H9 (cell line): Measurements from ENCODE around the gene HOXD12. TPM values are rescaled to one million over a fixed set of nuclear protein-coding genes. Genes with fewer than 3 reads are reported as not detected.

ENCODE experiments used
- DNase-seq: peaks from one replicate; pipeline ENCODE4 v3.0.0-alpha.2; 2017
- H2AFZ ChIP-seq: one replicate; pipeline ENCODE4 v1.6.1; 2013; ENCODE audit warnings: mild to moderate bottlenecking, low read length, control low read depth, moderate library complexity
- H2AK5ac ChIP-seq: 2 replicates; pipeline ENCODE4 v1.6.1; 2013; ENCODE audit warnings: low read length, control low read depth, mixed read lengths; ENCODE audit not compliant: insufficient read length
- H2BK120ac ChIP-seq: one replicate; pipeline ENCODE4 v1.6.1; 2013; ENCODE audit warnings: low read depth, mild to moderate bottlenecking, low read length, control low read depth, inconsistent platforms; ENCODE audit not compliant: poor library complexity, severe bottlenecking
- H2BK12ac ChIP-seq: 2 replicates; pipeline ENCODE4 v1.6.1; 2013; ENCODE audit warnings: low read length, control low read depth, mixed read lengths, low read depth; ENCODE audit not compliant: insufficient read length
- H2BK15ac ChIP-seq: 2 replicates; pipeline ENCODE4 v1.6.1; 2013; ENCODE audit warnings: low read depth, low read length, control low read depth
- H2BK20ac ChIP-seq: one replicate; pipeline ENCODE4 v1.6.1; 2013; ENCODE audit warnings: low read depth, mild to moderate bottlenecking, low read length, control low read depth, inconsistent platforms; ENCODE audit not compliant: poor library complexity, severe bottlenecking
- H2BK5ac ChIP-seq: 2 replicates; pipeline ENCODE4 v1.6.1; 2013; ENCODE audit warnings: low read length, control low read depth, mixed read lengths; ENCODE audit not compliant: insufficient read length
- H3K14ac ChIP-seq: 2 replicates; pipeline ENCODE4 v1.6.1; 2013; ENCODE audit warnings: low read length, control low read depth; ENCODE audit not compliant: insufficient read depth
- H3K18ac ChIP-seq: 2 replicates; pipeline ENCODE4 v1.6.1; 2013; ENCODE audit warnings: low read depth, mild to moderate bottlenecking, mixed read lengths, low read length, control low read depth; ENCODE audit not compliant: insufficient read length
- H3K23ac ChIP-seq: 2 replicates; pipeline ENCODE4 v1.6.1; 2013; ENCODE audit warnings: low read length, control low read depth, mixed read lengths, low read depth; ENCODE audit not compliant: insufficient read length
- H3K23me2 ChIP-seq: 2 replicates; pipeline ENCODE4 v1.6.1; 2013; ENCODE audit warnings: low read depth, mild to moderate bottlenecking, mixed read lengths, low read length, control low read depth; ENCODE audit not compliant: insufficient read length, poor library complexity, severe bottlenecking
- H3K27ac ChIP-seq: 2 replicates; pipeline ENCODE4 v1.5.1; 2013; ENCODE audit warnings: low read length, control low read depth, mixed read lengths, low read depth; ENCODE audit not compliant: insufficient read length
- H3K27me3 ChIP-seq: 2 replicates; pipeline ENCODE4 v1.6.1; 2013; ENCODE audit warnings: low read length, control low read depth, inconsistent platforms; ENCODE audit not compliant: insufficient read depth
- H3K4ac ChIP-seq: 2 replicates; pipeline ENCODE4 v1.6.1; 2013; ENCODE audit warnings: low read depth, mild to moderate bottlenecking, control low read depth, inconsistent platforms, low read length, moderate library complexity
- H3K4me1 ChIP-seq: 2 replicates; pipeline ENCODE4 v1.6.1; 2013; ENCODE audit warnings: low read length, control low read depth, inconsistent platforms; ENCODE audit not compliant: insufficient read depth
- H3K4me2 ChIP-seq: 2 replicates; pipeline ENCODE4 v1.6.1; 2013; ENCODE audit warnings: low read length, control low read depth, mixed read lengths; ENCODE audit not compliant: insufficient read length, insufficient read depth
- H3K56ac ChIP-seq: 2 replicates; pipeline ENCODE4 v1.6.1; 2013; ENCODE audit warnings: low read depth, mild to moderate bottlenecking, mixed read lengths, low read length, control low read depth; ENCODE audit not compliant: insufficient read length
- H3K79me1 ChIP-seq: 2 replicates; pipeline ENCODE4 v1.6.1; 2013; ENCODE audit warnings: low read depth, mild to moderate bottlenecking, moderate library complexity, low read length, control low read depth, inconsistent platforms; ENCODE audit not compliant: insufficient read depth, poor library complexity, severe bottlenecking
- H3K79me2 ChIP-seq: 2 replicates; pipeline ENCODE4 v1.6.1; 2013; ENCODE audit warnings: low read length, control low read depth, inconsistent platforms; ENCODE audit not compliant: insufficient read depth
- H3K9ac ChIP-seq: 2 replicates; pipeline ENCODE4 v1.6.1; 2013; ENCODE audit warnings: low read length, control low read depth, mixed read lengths; ENCODE audit not compliant: insufficient read length; ENCODE audit errors: extremely low read depth
- H3K9me3 ChIP-seq: one replicate; pipeline ENCODE4 v1.6.1; 2013; ENCODE audit warnings: low read depth, low read length, inconsistent platforms; ENCODE audit not compliant: control insufficient read depth
- H3T11ph ChIP-seq: one replicate; pipeline ENCODE4 v1.6.1; 2013; ENCODE audit warnings: mild to moderate bottlenecking, low read length, control low read depth, inconsistent platforms
- H4K20me1 ChIP-seq: one replicate; pipeline ENCODE4 v1.6.1; 2013; ENCODE audit not compliant: control insufficient read depth, insufficient read length, insufficient read depth
- H4K5ac ChIP-seq: 2 replicates; pipeline ENCODE4 v1.6.1; 2013; ENCODE audit warnings: low read depth, mild to moderate bottlenecking, mixed read lengths, low read length, control low read depth; ENCODE audit not compliant: insufficient read length
- H4K8ac ChIP-seq: replicated peaks from 2 replicates; pipeline ENCODE4 v1.6.1; 2013; ENCODE audit warnings: low read length, control low read depth, mixed read lengths, low read depth; ENCODE audit not compliant: insufficient read length
- H4K91ac ChIP-seq: 2 replicates; pipeline ENCODE4 v1.6.1; 2013; ENCODE audit warnings: low read depth, mild to moderate bottlenecking, moderate library complexity, mixed read lengths, low read length, control low read depth; ENCODE audit not compliant: insufficient read length
- H3K27ac Mint-ChIP-seq, 3 experiments: 2 replicates in 2 of 3; 3 replicates in 1 of 3; pipeline ENCODE4 v1.8.0; 2020 to 2021; ENCODE audit warnings: mixed read lengths in 3 of 3, mild to moderate bottlenecking in 1 of 3, moderate library complexity in 1 of 3
- H3K27me3 Mint-ChIP-seq: 2 replicates; pipeline ENCODE4 v1.8.0; 2021; ENCODE audit warnings: low read depth, mild to moderate bottlenecking, moderate library complexity, mixed read lengths
- H3K36me3 Mint-ChIP-seq, 3 experiments: 2 replicates in 2 of 3; 3 replicates in 1 of 3; pipeline ENCODE4 v1.8.0; 2020 to 2021; ENCODE audit warnings: low read depth in 3 of 3, mixed read lengths in 3 of 3; ENCODE audit not compliant: insufficient read depth in 1 of 3
- H3K4me1 Mint-ChIP-seq, 2 experiments: 2 replicates each; pipeline ENCODE4 v1.8.0; 2020; ENCODE audit warnings: mixed read lengths in 2 of 2
- H3K4me3 Mint-ChIP-seq, 2 experiments: 2 replicates in 1 of 2; 3 replicates in 1 of 2; pipeline ENCODE4 v1.8.0; 2020 to 2021; ENCODE audit warnings: mild to moderate bottlenecking in 2 of 2, mixed read lengths in 2 of 2, moderate library complexity in 1 of 2
- H3K9me3 Mint-ChIP-seq, 2 experiments: 2 replicates in 1 of 2; 3 replicates in 1 of 2; pipeline ENCODE4 v1.8.0; 2020; ENCODE audit warnings: mild to moderate bottlenecking in 2 of 2, mixed read lengths in 2 of 2, moderate library complexity in 1 of 2
- CTCF ChIP-seq: fragments of 200-600 bp; sonication (generic); conservative IDR thresholded peaks from 3 replicates; pipeline ENCODE4 v1.8.0; 2021; ENCODE audit warnings: antibody characterized with exemption, mild to moderate bottlenecking
- WGBS: extraction: QIAGEN DNeasy Blood & Tissue Kit; methylation state at CpG from one replicate; pipeline ENCODE4 v1.1.7; 2013; ENCODE audit warnings: missing lambda C conversion rate, low lambda C conversion rate, mixed read lengths; ENCODE audit not compliant: insufficient read length; ENCODE audit errors: extremely low coverage; 5-methylcytosine and 5-hydroxymethylcytosine counted together
- total RNA-seq: library from RNA; stranded (reverse); gene quantifications from 2 replicates; pipeline ENCODE4 v1.2.1, GENCODE V29; 2021

Gene HOXD12
- total RNA-seq, 1 experiment from 2014 or later, result not detected

- Mint-ChIP-seq H3K27ac (no peak overlapping the region), H3K4me1 (peaks cover 15 to 39% of the 10 kb centered on the region in 2 experiments), H3K4me3 (no peak overlapping the region), H3K36me3 (peaks cover 0 to 4% (median 0%) of the 10 kb centered on the region in 3 experiments; a peak in 1 of 7 replicates), H3K9me3 (peaks cover 7 to 9% of the 10 kb centered on the region in 2 experiments), H3K27me3 (peaks cover 96% of the 10 kb centered on the region)
- no peaks in the 10 kb centered on the region for H3K79me1 ChIP-seq
- H2BK20ac ChIP-seq, result no peak overlapping the region
- no peak overlapping the region for H2BK15ac ChIP-seq
- no peak overlapping the region for H4K5ac ChIP-seq
- H4K91ac ChIP-seq, result no peak overlapping the region
- H2BK120ac ChIP-seq, result no peak overlapping the region
- no peak overlapping the region for H3K4ac ChIP-seq
- DNase-seq, result no peak
- no peak overlapping the region for H2AK5ac ChIP-seq
- H2AFZ ChIP-seq, result no peak overlapping the region
- no CpG with 5 or more reads among the region's 7 CpGs for WGBS
- H4K20me1 ChIP-seq, result no peaks in the 10 kb centered on the region
- H3K23me2 ChIP-seq, result peaks cover 7% of the 10 kb centered on the region
- H3K4me2 ChIP-seq, result no peak overlapping the region
- no peak overlapping the region for H3K14ac ChIP-seq
- no peak overlapping the region for H4K8ac ChIP-seq
- no peak overlapping the region for H2BK12ac ChIP-seq
- H3K56ac ChIP-seq, result no peak overlapping the region
- no peaks in the 10 kb centered on the region for H3K4me1 ChIP-seq
- H3K18ac ChIP-seq, result no peak overlapping the region
- TF ChIP-seq CTCF, result no peak
- no peak overlapping the region for H3K9ac ChIP-seq
- H2BK5ac ChIP-seq, result no peak overlapping the region
- peaks cover 87% of the 10 kb centered on the region for H3K27me3 ChIP-seq
- no peak overlapping the region for H3K27ac ChIP-seq
- H3K23ac ChIP-seq, result no peak overlapping the region
- H3K79me2 ChIP-seq, result no peaks in the 10 kb centered on the region
- no peaks in the 10 kb centered on the region for H3K9me3 ChIP-seq
- no peak overlapping the region for H3T11ph ChIP-seq
These were observed 23.5 kb upstream of the HOXD12 start for GRCh38 chr2:176076063-176076462.
